ENCODE data around the gene CFAP52. TPM values are rescaled to one million over a fixed set of nuclear protein-coding genes. Genes with fewer than 3 reads are reported as not detected.
"Not testable (repeated sequence)": the region's sequence is repeated elsewhere in the genome, so short reads cannot be mapped to it uniquely, and the experiment has no call there.

The CFAP52 gene
- total and polyA plus RNA-seq, 2 donors (not counting 3 experiments of a cell fraction or from before 2014, with no cell fraction given), result not detected

- no peak overlapping the region for H3K4me3 ChIP-seq (replicated peaks in 1 of 3; ENCODE audit: insufficient read depth in 1 of 3, low read depth in 1 of 3, low read length in 3 of 3)
- intact Hi-C loops (cut with micrococcal nuclease), result loop anchor here (1.0 kb wide), 1 partner anchor 22 kb away; no protein-coding TSS in a partner anchor
- no peak overlapping the region for H3K27ac ChIP-seq (ENCODE audit: insufficient read depth, low read depth, low read length)
- no peaks in the 10 kb centered on the region for H4K20me1 ChIP-seq (replicated peaks; ENCODE audit: control insufficient read depth, extremely low read depth, insufficient read depth, low read length)
- no peak overlapping the region for H3K4me2 ChIP-seq (ENCODE audit: insufficient read depth, low read length)
- POLR2A ChIA-PET, result no interaction called here
- FAIRE-seq (no peak), DNase-seq (ENCODE audit: low read depth, low spot score) (no peak)
- no peaks in the 10 kb centered on the region for H3K27me3 ChIP-seq (ENCODE audit: control insufficient read depth in 2 of 2, insufficient read depth in 2 of 2, low read length in 2 of 2)
- no peaks in the 10 kb centered on the region for H3K9me3 ChIP-seq (replicated peaks; ENCODE audit: control insufficient read depth, insufficient read depth, low read length)
- CTCF ChIA-PET, result no interaction called here
- no peak overlapping the region for H3K9ac ChIP-seq (replicated peaks; ENCODE audit: extremely low read depth, insufficient read depth, low read length)
- H2AFZ ChIP-seq (ENCODE audit: low read depth, low read length), result no peak overlapping the region
- no peaks in the 10 kb centered on the region for H3K79me2 ChIP-seq (ENCODE audit: control insufficient read depth, insufficient read depth, low read length)
- BruUV-seq (replicated peaks), result no TSS peak
- dilution Hi-C loops (cut with MboI; ENCODE audit: extremely low pct_ligation_motif_present, low sequenced_read_pairs), result no loop called here
- H3K36me3 ChIP-seq (ENCODE audit: control insufficient read depth in 2 of 2, extremely low read depth in 1 of 2, insufficient read depth in 2 of 2, low read length in 2 of 2), result no peaks in the 10 kb centered on the region
- no peaks in the 10 kb centered on the region for H3K4me1 ChIP-seq (ENCODE audit: control insufficient read depth, extremely low read depth, insufficient read depth, low read length)
- H3K9me1 ChIP-seq (replicated peaks; ENCODE audit: control insufficient read depth, extremely low read depth, insufficient read depth, low read length), result no peaks in the 10 kb centered on the region
- TF ChIP-seq MYC (IDR thresholded peaks at IDR 0.05; ENCODE audit: low read depth, low read length) (no peak), POLR2A (IDR thresholded peaks at IDR 0.05; ENCODE audit: low read depth, low read length) (no peak), CTCF (IDR thresholded peaks at IDR 0.05; ENCODE audit: extremely low read depth in 1 of 2, insufficient read depth in 1 of 2, low read depth in 1 of 2, low read length in 2 of 2) (no peak), FOS (IDR thresholded peaks at IDR 0.05; ENCODE audit: borderline replicate concordance, insufficient read depth, low read length) (no peak), POLR2AphosphoS5 (IDR thresholded peaks at IDR 0.05; ENCODE audit: insufficient read depth, low read depth, low read length) (no peak), MAX (IDR thresholded peaks at IDR 0.05; ENCODE audit: insufficient read depth, insufficient read length) (no peak)
Measured at GRCh38 chr17:9606453-9606852, 30.0 kb downstream of the CFAP52 start.

- CTCF ChIA-PET, FAIRE-seq: not testable (repeated sequence)
Measured at GRCh38 chr17:9607058-9607457, 30.6 kb downstream of the CFAP52 start.

More at GRCh38 chr17:9607058-9607457, 30.6 kb downstream of the CFAP52 start:
- H3K27ac ChIP-seq (ENCODE audit: insufficient read depth, low read depth, low read length); DNase-seq (ENCODE audit: low read depth, low spot score); dilution Hi-C loops (cut with MboI; ENCODE audit: extremely low pct_ligation_motif_present, low sequenced_read_pairs); H3K79me2 ChIP-seq (ENCODE audit: control insufficient read depth, insufficient read depth, low read length); H3K9me3 ChIP-seq (replicated peaks; ENCODE audit: control insufficient read depth, insufficient read depth, low read length); BruUV-seq (replicated peaks); H3K4me1 ChIP-seq (ENCODE audit: control insufficient read depth, extremely low read depth, insufficient read depth, low read length); H3K9ac ChIP-seq (replicated peaks; ENCODE audit: extremely low read depth, insufficient read depth, low read length); H3K4me3 ChIP-seq (replicated peaks in 1 of 3; ENCODE audit: insufficient read depth in 1 of 3, low read depth in 1 of 3, low read length in 3 of 3); POLR2A ChIA-PET; H3K27me3 ChIP-seq (ENCODE audit: control insufficient read depth in 2 of 2, insufficient read depth in 2 of 2, low read length in 2 of 2); intact Hi-C loops (cut with micrococcal nuclease); H2AFZ ChIP-seq (ENCODE audit: low read depth, low read length); H3K4me2 ChIP-seq (ENCODE audit: insufficient read depth, low read length); H3K9me1 ChIP-seq (replicated peaks; ENCODE audit: control insufficient read depth, extremely low read depth, insufficient read depth, low read length); H4K20me1 ChIP-seq (replicated peaks; ENCODE audit: control insufficient read depth, extremely low read depth, insufficient read depth, low read length); H3K36me3 ChIP-seq (ENCODE audit: control insufficient read depth in 2 of 2, extremely low read depth in 1 of 2, insufficient read depth in 2 of 2, low read length in 2 of 2): not testable (repeated sequence)

Measured in endothelial cell of umbilical vein (primary cell).